Spinal cord (tissue), 10 donors: ENCODE measurements around the gene MFAP1. TPM values are rescaled to one million over a fixed set of nuclear protein-coding genes. Genes with fewer than 3 reads are reported as not detected.

Source experiments
- DNase-seq, 6 donors: peaks; one replicate each; pipeline versions ENCODE4 v3.0.0 to v3.0.0-alpha.2; 2013 to 2015; ENCODE audit warnings: low spot score in 6 of 6, low read depth in 4 of 6
- H3K27ac ChIP-seq: one replicate; pipeline ENCODE4 v1.5.1; 2013; ENCODE audit warnings: low read depth, low read length, control low read depth
- H3K27me3 ChIP-seq: one replicate; pipeline ENCODE4 v1.6.1; 2013; ENCODE audit warnings: low read length; ENCODE audit not compliant: control insufficient read depth, insufficient read depth
- H3K36me3 ChIP-seq: one replicate; pipeline ENCODE4 v1.6.1; 2013; ENCODE audit warnings: low read length; ENCODE audit not compliant: control insufficient read depth, insufficient read depth
- H3K4me1 ChIP-seq: one replicate; pipeline ENCODE4 v1.6.1; 2013; ENCODE audit warnings: low read length; ENCODE audit not compliant: control insufficient read depth, insufficient read depth
- H3K4me3 ChIP-seq: one replicate; pipeline ENCODE4 v1.5.1; 2013; ENCODE audit warnings: low read depth, low read length, control low read depth
- H3K9me3 ChIP-seq: one replicate; pipeline ENCODE4 v1.6.1; 2013; ENCODE audit warnings: low read length; ENCODE audit not compliant: control insufficient read depth, insufficient read depth
- WGBS: methylation state at CpG from one replicate; pipeline ENCODE4 v1.1.5; 2013; ENCODE audit warnings: missing lambda C conversion rate; ENCODE audit not compliant: insufficient coverage; 5-methylcytosine and 5-hydroxymethylcytosine counted together
- polyA plus RNA-seq, 2 donors: library from polyadenylated mRNA; unstranded; fragments of 120-200 nt; gene quantifications; one replicate each; pipeline ENCODE4 v1.2.1, GENCODE V29; 2013; ENCODE audit not compliant: insufficient read length in 2 of 2
- total RNA-seq, 2 donors: library from RNA; depleted of rRNA in 1 of 2; stranded (reverse); fragments of 120-200 nt in 1 of 2; fragments of >200 nt in 1 of 2; gene quantifications; one replicate each; pipeline versions ENCODE4 v1.2.3 to v1.2.4, GENCODE V29; 2013 to 2014
- donor health status: healthy.

Gene MFAP1
- total and polyA plus RNA-seq, 4 donors: 25.6 to 43.7 (median 42.4) TPM

- Histone ChIP-seq H3K27ac (no peak overlapping the region), H3K9me3 (no peaks in the 10 kb centered on the region)
- 78% methylated on average over 1 of the region's 1 CpG for WGBS
Observed at GRCh38 chr15:43779016-43779415, 45.5 kb downstream of the MFAP1 start.

GRCh38 chr15:43777267-43777914 lies 47.1 kb downstream of the MFAP1 start:
- 1% methylated on average over 30 of the region's 31 CpGs for WGBS
- Histone ChIP-seq H3K4me3 (peak overlapping the region; percentile 76), H3K4me1 (peaks cover 23% of the 10 kb centered on the region)

More at GRCh38 chr15:43779016-43779415, 45.5 kb downstream of the MFAP1 start:
- Histone ChIP-seq H3K4me3 (no peak overlapping the region), H3K4me1 (peaks cover 23% of the 10 kb centered on the region), H3K36me3 (no peaks in the 10 kb centered on the region), H3K27me3 (no peaks in the 10 kb centered on the region)
- no peak for DNase-seq

GRCh38 chr15:43776718-43777266 lies 47.7 kb downstream of the MFAP1 start, which contains the start of gene ELL3:
TSS of gene ELL3 (minus strand) at chr15:43776966. CDS start at chr15:43776901, 65 bp downstream.
- peak in 3 of 6 donors; percentile 28 to 49 (median 29) for DNase-seq
- Histone ChIP-seq H3K4me3 (peak within 1 kb of the TSS; percentile 76), H3K27me3 (no peaks in the 10 kb centered on the region), H3K27ac (peak within 1 kb of the TSS; percentile 78), H3K36me3 (peaks cover 9% of the 10 kb centered on the region), H3K4me1 (peaks cover 23% of the 10 kb centered on the region), H3K9me3 (no peaks in the 10 kb centered on the region)
- under 1% methylated on average over 37 of the region's 41 CpGs for WGBS

More at GRCh38 chr15:43777267-43777914, 47.1 kb downstream of the MFAP1 start:
- DNase-seq: peak in 4 of 6 donors; percentile 26 to 82 (median 53)
- Histone ChIP-seq H3K27me3 (no peaks in the 10 kb centered on the region), H3K9me3 (no peaks in the 10 kb centered on the region), H3K27ac (peak overlapping the region; percentile 78), H3K36me3 (peaks cover 9% of the 10 kb centered on the region)

- H3K27ac ChIP-seq: no peak overlapping the region
- no peaks in the 10 kb centered on the region for H3K27me3 ChIP-seq
- H3K9me3 ChIP-seq: no peaks in the 10 kb centered on the region
- no peak for DNase-seq
- H3K4me3 ChIP-seq: peak overlapping the region; percentile 76
- peaks cover 23% of the 10 kb centered on the region for H3K4me1 ChIP-seq
- peaks cover 9% of the 10 kb centered on the region for H3K36me3 ChIP-seq
- 15% methylated on average over 35 of the region's 35 CpGs for WGBS
Observed at GRCh38 chr15:43776101-43776717, 48.3 kb downstream of the MFAP1 start.

- peaks cover 23% of the 10 kb centered on the region for H3K4me1 ChIP-seq
- peak in 2 of 6 donors; percentile 36 to 40 for DNase-seq
- no peak overlapping the region for H3K27ac ChIP-seq
- H3K9me3 ChIP-seq: no peaks in the 10 kb centered on the region
- WGBS: no CpG with 5 or more reads among the region's 1 CpG
- no peak overlapping the region for H3K4me3 ChIP-seq
- H3K27me3 ChIP-seq: no peaks in the 10 kb centered on the region
- H3K36me3 ChIP-seq: peaks cover 13% of the 10 kb centered on the region
Observed at GRCh38 chr15:43775411-43775965, 49.0 kb downstream of the MFAP1 start.

GRCh38 chr15:43774062-43774461 lies 50.4 kb downstream of the MFAP1 start:
- Histone ChIP-seq H3K4me1 (peaks cover 23% of the 10 kb centered on the region), H3K27ac (no peak overlapping the region), H3K36me3 (peaks cover 14% of the 10 kb centered on the region), H3K9me3 (no peaks in the 10 kb centered on the region), H3K4me3 (no peak overlapping the region), H3K27me3 (no peaks in the 10 kb centered on the region)
- no peak for DNase-seq
- WGBS: 76% methylated on average over 4 of the region's 4 CpGs

- Histone ChIP-seq H3K27ac (no peak overlapping the region), H3K36me3 (peaks cover 23% of the 10 kb centered on the region), H3K9me3 (no peaks in the 10 kb centered on the region), H3K27me3 (no peaks in the 10 kb centered on the region), H3K4me1 (peaks cover 18% of the 10 kb centered on the region), H3K4me3 (no peak overlapping the region)
- DNase-seq: no peak
Observed at GRCh38 chr15:43772624-43773023, 51.9 kb downstream of the MFAP1 start.

- peaks cover 10% of the 10 kb centered on the region for H3K4me1 ChIP-seq
- 100% methylated on average over 2 of the region's 2 CpGs for WGBS
- H3K36me3 ChIP-seq: peaks cover 30% of the 10 kb centered on the region
- H3K27me3 ChIP-seq: no peaks in the 10 kb centered on the region
- no peak overlapping the region for H3K4me3 ChIP-seq
- no peak for DNase-seq
- H3K27ac ChIP-seq: no peak overlapping the region
- H3K9me3 ChIP-seq: no peaks in the 10 kb centered on the region
Observed at GRCh38 chr15:43771816-43772215, 52.7 kb downstream of the MFAP1 start.

GRCh38 chr15:43769584-43770228 lies 54.8 kb downstream of the MFAP1 start:
- no peaks in the 10 kb centered on the region for H3K4me1 ChIP-seq
- peak in 3 of 6 donors; percentile 29 to 79 (median 71) for DNase-seq
- H3K9me3 ChIP-seq: no peaks in the 10 kb centered on the region
- no peak overlapping the region for H3K4me3 ChIP-seq
- no peak overlapping the region for H3K27ac ChIP-seq
- WGBS: 80% methylated on average over 1 of the region's 5 CpGs
- H3K27me3 ChIP-seq: no peaks in the 10 kb centered on the region
- peaks cover 33% of the 10 kb centered on the region for H3K36me3 ChIP-seq
